HG02623 (cell line): Measurements from ENCODE around the gene GNAO1.

Experiments used
- ATAC-seq: cut with Tn5 transposase; IDR thresholded peaks from one replicate; pipeline ENCODE4 v1.9.1; 2021; ENCODE audit warnings: moderate library complexity; ENCODE audit not compliant: unreplicated experiment

The GNAO1 gene

GRCh38 chr16:56282451-56282850 is 91.2 kb downstream of the GNAO1 start:
- no peak for ATAC-seq

GRCh38 chr16:56284521-56284920 is 93.2 kb downstream of the GNAO1 start:
- ATAC-seq, result no peak

- ATAC-seq, result no peak
These were observed 95.5 kb downstream of the GNAO1 start for GRCh38 chr16:56286809-56287208.

GRCh38 chr16:56288019-56288418 is 96.7 kb downstream of the GNAO1 start:
- ATAC-seq, result no peak

GRCh38 chr16:56289416-56289815 is 98.1 kb downstream of the GNAO1 start:
- no peak for ATAC-seq

GRCh38 chr16:56289862-56290261 is 98.6 kb downstream of the GNAO1 start:
- no peak for ATAC-seq

GRCh38 chr16:56294014-56294413 is 102.7 kb downstream of the GNAO1 start:
- no peak for ATAC-seq

- no peak for ATAC-seq
These were observed 103.3 kb downstream of the GNAO1 start for GRCh38 chr16:56294579-56294978.

GRCh38 chr16:56295059-56295665 is 103.9 kb downstream of the GNAO1 start:
- ATAC-seq, result no peak

- no peak for ATAC-seq
These were observed 104.6 kb downstream of the GNAO1 start for GRCh38 chr16:56295739-56296527.

- ATAC-seq, result no peak
These were observed 106.4 kb downstream of the GNAO1 start for GRCh38 chr16:56297684-56298083.

- no peak for ATAC-seq
These were observed 106.8 kb downstream of the GNAO1 start for GRCh38 chr16:56298116-56298515.

GRCh38 chr16:56298948-56299596 is 107.8 kb downstream of the GNAO1 start:
- ATAC-seq, result no peak

GRCh38 chr16:56300242-56300623 is 108.9 kb downstream of the GNAO1 start:
- no peak for ATAC-seq

GRCh38 chr16:56300891-56301850 is 109.9 kb downstream of the GNAO1 start:
- no peak for ATAC-seq

GRCh38 chr16:56302506-56302905 is 111.2 kb downstream of the GNAO1 start:
- ATAC-seq, result no peak

- no peak for ATAC-seq
These were observed 111.9 kb downstream of the GNAO1 start for GRCh38 chr16:56303066-56303715.

GRCh38 chr16:56303880-56304279 is 112.6 kb downstream of the GNAO1 start:
- ATAC-seq, result no peak

- ATAC-seq, result no peak
These were observed 114.8 kb downstream of the GNAO1 start for GRCh38 chr16:56305956-56306565.
